ENCODE results near the gene COL19A1. TPM values are rescaled to one million over a fixed set of nuclear protein-coding genes. Genes with fewer than 3 reads are reported as not detected.

COL19A1 gene
- total and polyA plus RNA-seq, 9 of the 15 experiments (the other 6 are each of a cell fraction or from before 2014, with no cell fraction given) = not detected

GRCh38 chr6:70176842-70177550, 310.6 kb downstream of the COL19A1 start (continued):
- TF ChIP-seq E2F8 (IDR thresholded peaks at IDR 0.05; ENCODE audit: low read depth, partially characterized antibody) (no peak), ZBED1 (IDR thresholded peaks at IDR 0.05) (no peak), EZH2 (IDR thresholded peaks at IDR 0.05; ENCODE audit: borderline replicate concordance, low read depth, low read length) (no peak), CTCF (IDR thresholded peaks at IDR 0.05 in 2 of 3, conservative IDR thresholded peaks at IDR 0.05 in 1 of 3; ENCODE audit: insufficient read depth in 2 of 3, low read depth in 1 of 3, low read length in 3 of 3) (no peak), E2F3 (CRISPR knock-in tag; IDR thresholded peaks at IDR 0.05) (no peak), MCM5 (IDR thresholded peaks at IDR 0.05; ENCODE audit: low read depth) (no peak), NFIC (IDR thresholded peaks at IDR 0.05) (no peak), ZNF174 (CRISPR knock-in tag; IDR thresholded peaks at IDR 0.05) (no peak)
